ENCODE data around the gene GRIA2.
"Not testable (repeated sequence)": the region's sequence is repeated elsewhere in the genome, so short reads cannot be mapped to it uniquely, and the experiment has no call there.

The GRIA2 gene

GRCh38 chr4:157245351-157245750 is 24.8 kb downstream of the GRIA2 start:
- TF ChIP-seq POU2F2 (IDR thresholded peaks at IDR 0.05; ENCODE audit: low read depth, low read length): no peak
- no peak for TF ChIP-seq POLR2AphosphoS5 (IDR thresholded peaks at IDR 0.05; ENCODE audit: low read depth, low read length)
- TF ChIP-seq POLR2A (IDR thresholded peaks at IDR 0.05; ENCODE audit: low read depth, low read length): no peak
- no peak for TF ChIP-seq TAF1 (IDR thresholded peaks at IDR 0.05; ENCODE audit: low read depth, low read length)
- TF ChIP-seq PAX5 (IDR thresholded peaks at IDR 0.05; ENCODE audit: insufficient read depth, low read length, severe bottlenecking): no peak
- no peak for TF ChIP-seq SPI1 (IDR thresholded peaks at IDR 0.05; ENCODE audit: low read depth, low read length)
- no peak for DNase-seq (ENCODE audit: insufficient read length, low spot score)
- no peak for FAIRE-seq

DNA sequence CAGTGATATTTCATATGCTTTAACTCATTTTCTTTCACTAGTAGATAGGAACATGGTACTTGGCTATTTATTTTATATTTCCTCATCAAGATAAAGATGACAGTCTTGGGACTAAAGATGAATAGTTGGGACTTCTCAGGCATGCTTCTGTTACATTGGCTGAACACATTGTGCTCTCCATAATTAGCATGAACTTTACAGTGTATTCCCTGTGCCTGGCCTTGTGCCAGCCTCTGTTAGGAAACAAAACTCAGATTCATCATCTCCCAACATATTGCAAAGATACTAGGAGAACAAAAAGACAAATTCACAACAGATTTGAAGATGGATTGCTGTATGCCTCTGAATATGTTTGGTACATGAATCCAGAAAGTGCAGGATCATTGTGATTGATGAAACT is 26.4 kb downstream of the GRIA2 start:
- DNase-seq (ENCODE audit: insufficient read length, low spot score) (no peak), FAIRE-seq (no peak)
- TF ChIP-seq PAX5 (IDR thresholded peaks at IDR 0.05; ENCODE audit: insufficient read depth, low read length, severe bottlenecking) (no peak), POU2F2 (IDR thresholded peaks at IDR 0.05; ENCODE audit: low read depth, low read length) (no peak), SPI1 (IDR thresholded peaks at IDR 0.05; ENCODE audit: low read depth, low read length) (no peak), TAF1 (IDR thresholded peaks at IDR 0.05; ENCODE audit: low read depth, low read length) (no peak), POLR2AphosphoS5 (IDR thresholded peaks at IDR 0.05; ENCODE audit: low read depth, low read length) (no peak), POLR2A (IDR thresholded peaks at IDR 0.05; ENCODE audit: low read depth, low read length) (no peak)

DNA sequence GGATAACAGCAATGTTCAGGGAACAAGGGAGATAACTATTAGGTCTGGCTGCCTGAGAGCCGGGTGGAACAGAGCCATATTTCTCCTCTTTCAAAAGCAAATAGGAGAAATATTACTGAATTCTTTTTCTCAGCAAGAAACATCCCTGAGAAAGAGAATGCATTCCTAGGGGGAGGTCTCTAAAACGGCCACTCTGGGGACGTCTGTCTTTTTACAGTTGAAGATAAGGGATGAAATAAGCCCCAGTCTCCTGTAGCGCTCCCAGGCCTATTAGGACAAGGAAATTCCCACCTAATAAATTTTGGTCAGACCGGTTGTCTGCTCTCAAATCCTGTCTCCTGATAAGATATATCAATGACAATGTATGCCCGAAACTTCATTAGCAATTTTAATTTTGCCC is 37.6 kb downstream of the GRIA2 start:
- not testable (repeated sequence) for FAIRE-seq; DNase-seq (ENCODE audit: insufficient read length, low spot score)

DNA sequence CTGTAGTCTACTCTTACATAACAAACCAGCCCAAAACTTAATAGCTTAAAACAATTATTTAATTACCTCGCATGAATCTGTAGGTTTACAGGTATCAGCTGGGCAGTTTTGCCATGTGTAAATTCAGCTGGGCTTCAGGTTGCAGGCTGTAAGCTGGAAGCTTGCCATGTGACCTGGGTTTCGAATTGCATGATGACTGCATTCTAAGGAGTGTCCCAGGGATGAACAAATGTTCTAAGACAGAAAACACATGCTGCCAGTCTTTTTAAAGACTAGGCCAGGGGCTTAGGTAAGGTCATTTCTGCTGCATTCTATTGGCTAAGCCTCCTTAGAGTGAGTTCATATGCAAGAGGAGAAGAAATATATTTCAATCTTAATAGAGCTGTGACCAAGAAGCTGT is 44.8 kb downstream of the GRIA2 start:
- no peak for FAIRE-seq
- no peak for DNase-seq (ENCODE audit: insufficient read length, low spot score)

DNA sequence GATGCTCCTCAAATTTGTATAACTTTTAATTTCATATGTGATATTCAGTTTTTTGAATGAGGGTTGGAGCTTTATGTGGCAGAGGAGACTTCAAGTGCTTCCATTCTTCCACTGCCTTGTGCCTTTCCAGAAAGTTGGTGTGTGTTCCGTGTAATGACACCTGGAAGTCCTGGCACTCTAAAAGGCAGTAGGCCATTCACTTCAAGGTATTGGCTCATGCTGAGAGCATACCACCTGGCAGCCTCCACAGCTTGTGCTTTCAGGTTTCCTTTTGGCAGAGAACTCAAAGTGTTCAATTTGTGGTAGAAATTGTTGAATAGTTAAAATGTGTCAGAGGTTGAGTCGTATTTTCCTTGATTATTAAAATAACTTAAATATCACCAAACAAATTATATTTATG is 49.6 kb downstream of the GRIA2 start:
- FAIRE-seq (no peak), DNase-seq (ENCODE audit: insufficient read length, low spot score) (no peak)
- no peak for TF ChIP-seq POU2F2 (IDR thresholded peaks at IDR 0.05; ENCODE audit: low read depth, low read length)
- TF ChIP-seq POLR2AphosphoS5 (IDR thresholded peaks at IDR 0.05; ENCODE audit: low read depth, low read length): no peak
- TF ChIP-seq SPI1 (IDR thresholded peaks at IDR 0.05; ENCODE audit: low read depth, low read length): no peak
- TF ChIP-seq TAF1 (IDR thresholded peaks at IDR 0.05; ENCODE audit: low read depth, low read length): no peak
- TF ChIP-seq POLR2A (IDR thresholded peaks at IDR 0.05; ENCODE audit: low read depth, low read length): no peak
- TF ChIP-seq PAX5 (IDR thresholded peaks at IDR 0.05; ENCODE audit: insufficient read depth, low read length, severe bottlenecking): no peak

More for the DNA sequence above, 44.8 kb downstream of the GRIA2 start:
- TF ChIP-seq PAX5 (IDR thresholded peaks at IDR 0.05; ENCODE audit: insufficient read depth, low read length, severe bottlenecking) (no peak), TAF1 (IDR thresholded peaks at IDR 0.05; ENCODE audit: low read depth, low read length) (no peak), POU2F2 (IDR thresholded peaks at IDR 0.05; ENCODE audit: low read depth, low read length) (no peak), SPI1 (IDR thresholded peaks at IDR 0.05; ENCODE audit: low read depth, low read length) (no peak), POLR2AphosphoS5 (IDR thresholded peaks at IDR 0.05; ENCODE audit: low read depth, low read length) (no peak), POLR2A (IDR thresholded peaks at IDR 0.05; ENCODE audit: low read depth, low read length) (no peak)

DNA sequence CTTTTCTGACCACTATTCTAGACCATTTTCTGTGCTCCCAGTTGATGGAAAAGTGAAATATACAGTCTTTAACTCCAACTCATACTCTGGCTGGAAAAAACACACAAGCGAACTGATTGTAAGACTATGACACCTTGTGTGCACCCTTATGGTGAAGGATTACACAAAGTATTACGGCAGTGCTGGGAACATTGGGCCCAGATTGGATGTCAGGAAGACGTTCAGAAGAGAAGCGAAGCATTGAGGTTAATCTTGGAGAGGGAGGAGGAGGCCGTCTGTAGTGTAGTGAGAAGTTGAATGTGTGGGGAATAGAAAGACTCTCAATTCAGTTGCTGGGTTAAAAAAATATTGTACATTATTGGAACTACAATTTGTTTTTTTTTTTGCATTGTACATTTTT is 50.0 kb downstream of the GRIA2 start:
- DNase-seq (ENCODE audit: insufficient read length, low spot score) (no peak), FAIRE-seq (no peak)
- TF ChIP-seq PAX5 (IDR thresholded peaks at IDR 0.05; ENCODE audit: insufficient read depth, low read length, severe bottlenecking) (no peak), POLR2A (IDR thresholded peaks at IDR 0.05; ENCODE audit: low read depth, low read length) (no peak), SPI1 (IDR thresholded peaks at IDR 0.05; ENCODE audit: low read depth, low read length) (no peak), POLR2AphosphoS5 (IDR thresholded peaks at IDR 0.05; ENCODE audit: low read depth, low read length) (no peak), POU2F2 (IDR thresholded peaks at IDR 0.05; ENCODE audit: low read depth, low read length) (no peak), TAF1 (IDR thresholded peaks at IDR 0.05; ENCODE audit: low read depth, low read length) (no peak)

DNA sequence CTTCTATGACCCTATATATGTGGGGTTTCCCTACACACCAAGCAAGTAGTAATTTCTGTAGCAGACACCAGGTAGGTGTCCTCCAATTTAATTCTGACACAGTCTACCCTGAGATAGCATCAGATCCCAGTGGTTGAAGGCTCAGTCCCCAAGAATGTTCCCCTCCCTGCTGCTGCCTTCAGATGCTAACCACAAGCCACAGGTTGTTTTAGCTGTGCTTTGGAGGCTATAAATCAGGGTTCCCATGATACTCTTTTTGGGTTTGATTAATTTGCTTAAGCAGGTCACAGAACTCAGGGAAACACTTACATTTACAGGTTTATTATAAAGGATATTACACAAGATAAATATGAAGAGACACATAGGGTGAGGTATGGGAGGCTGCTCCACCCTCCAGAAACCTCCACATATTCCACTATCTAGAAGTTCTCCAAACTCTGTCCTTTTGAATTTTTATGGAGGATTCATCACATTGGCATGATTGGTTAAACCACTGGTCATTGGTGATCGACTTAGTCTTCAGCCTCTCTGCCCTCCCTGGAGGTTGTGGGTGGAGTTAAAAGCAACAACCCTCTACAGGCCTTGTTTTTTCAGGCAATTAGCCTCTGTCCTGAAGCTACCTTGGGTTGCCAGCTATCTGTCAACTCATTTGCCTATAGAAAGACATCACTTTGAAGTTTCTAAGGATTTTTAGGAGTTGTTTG is 50.8 kb downstream of the GRIA2 start:
- FAIRE-seq: no peak
- DNase-seq (ENCODE audit: insufficient read length, low spot score): no peak
- TF ChIP-seq TAF1 (IDR thresholded peaks at IDR 0.05; ENCODE audit: low read depth, low read length): no peak
- TF ChIP-seq PAX5 (IDR thresholded peaks at IDR 0.05; ENCODE audit: insufficient read depth, low read length, severe bottlenecking): no peak
- no peak for TF ChIP-seq POLR2AphosphoS5 (IDR thresholded peaks at IDR 0.05; ENCODE audit: low read depth, low read length)
- no peak for TF ChIP-seq POU2F2 (IDR thresholded peaks at IDR 0.05; ENCODE audit: low read depth, low read length)

DNA sequence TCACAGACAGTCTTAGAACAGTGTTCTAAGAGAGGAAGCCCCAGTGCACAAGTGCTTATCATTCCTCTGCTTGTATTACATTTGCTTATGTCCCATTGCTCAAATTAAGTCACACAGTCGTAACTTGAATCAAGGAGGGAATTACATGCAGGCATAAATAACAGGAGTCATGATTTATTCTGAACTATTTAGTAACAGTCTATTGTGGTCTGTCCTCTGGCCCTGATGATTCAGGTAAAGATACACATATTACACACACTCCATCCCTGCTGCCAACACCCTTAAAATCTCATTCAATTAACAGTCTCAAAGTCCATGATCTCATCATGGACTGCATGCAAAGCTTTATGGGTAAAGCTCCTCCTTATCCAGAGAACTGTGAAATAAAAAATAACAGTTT is 60.1 kb downstream of the GRIA2 start:
- DNase-seq (ENCODE audit: insufficient read length, low spot score) (no peak), FAIRE-seq (no peak)
- TF ChIP-seq POLR2A (IDR thresholded peaks at IDR 0.05; ENCODE audit: low read depth, low read length) (no peak), PAX5 (IDR thresholded peaks at IDR 0.05; ENCODE audit: insufficient read depth, low read length, severe bottlenecking) (no peak), POU2F2 (IDR thresholded peaks at IDR 0.05; ENCODE audit: low read depth, low read length) (no peak), POLR2AphosphoS5 (IDR thresholded peaks at IDR 0.05; ENCODE audit: low read depth, low read length) (no peak), TAF1 (IDR thresholded peaks at IDR 0.05; ENCODE audit: low read depth, low read length) (no peak), SPI1 (IDR thresholded peaks at IDR 0.05; ENCODE audit: low read depth, low read length) (no peak)

DNA sequence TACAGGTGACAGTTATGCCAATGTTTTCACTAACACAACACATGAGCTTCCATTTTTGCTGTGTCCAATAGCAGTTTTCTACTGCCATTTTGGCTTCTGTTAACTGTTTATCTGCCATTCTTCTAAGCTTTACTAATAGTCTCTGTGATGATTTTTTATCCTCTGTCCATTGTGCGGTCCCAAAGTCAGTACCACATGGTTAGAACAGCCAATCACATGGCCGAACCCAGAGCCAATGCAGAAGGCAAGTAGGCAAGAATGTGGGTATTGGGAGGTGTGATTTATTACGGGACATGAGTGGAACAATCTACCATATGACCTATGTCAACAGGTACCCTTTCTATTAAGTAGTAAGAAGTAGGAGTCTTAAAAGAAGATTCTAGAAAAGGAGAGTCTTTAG is 61.5 kb downstream of the GRIA2 start:
- no peak for FAIRE-seq
- TF ChIP-seq PAX5 (IDR thresholded peaks at IDR 0.05; ENCODE audit: insufficient read depth, low read length, severe bottlenecking) (no peak), POLR2A (IDR thresholded peaks at IDR 0.05; ENCODE audit: low read depth, low read length) (no peak), POU2F2 (IDR thresholded peaks at IDR 0.05; ENCODE audit: low read depth, low read length) (no peak), SPI1 (IDR thresholded peaks at IDR 0.05; ENCODE audit: low read depth, low read length) (no peak), TAF1 (IDR thresholded peaks at IDR 0.05; ENCODE audit: low read depth, low read length) (no peak), POLR2AphosphoS5 (IDR thresholded peaks at IDR 0.05; ENCODE audit: low read depth, low read length) (no peak)
- no peak for DNase-seq (ENCODE audit: insufficient read length, low spot score)

- FAIRE-seq: no peak
- TF ChIP-seq TAF1 (IDR thresholded peaks at IDR 0.05; ENCODE audit: low read depth, low read length) (no peak), POLR2A (IDR thresholded peaks at IDR 0.05; ENCODE audit: low read depth, low read length) (no peak), SPI1 (IDR thresholded peaks at IDR 0.05; ENCODE audit: low read depth, low read length) (no peak), POU2F2 (IDR thresholded peaks at IDR 0.05; ENCODE audit: low read depth, low read length) (no peak), POLR2AphosphoS5 (IDR thresholded peaks at IDR 0.05; ENCODE audit: low read depth, low read length) (no peak), PAX5 (IDR thresholded peaks at IDR 0.05; ENCODE audit: insufficient read depth, low read length, severe bottlenecking) (no peak)
- no peak for DNase-seq (ENCODE audit: insufficient read length, low spot score)
Observed at GRCh38 chr4:157287445-157287844, 66.9 kb downstream of the GRIA2 start.
